SH-SY5Y (cell line): ENCODE measurements around the gene NEO1.

Experiments
- GATA2 ChIP-seq: IDR thresholded peaks from 2 replicates; pipeline ENCODE4 v1.6.1; 2011; ENCODE audit warnings: mild to moderate bottlenecking, low read depth, low read length
- GATA3 ChIP-seq: IDR thresholded peaks from 2 replicates; pipeline ENCODE4 v1.6.1; 2011; ENCODE audit warnings: low read depth, mild to moderate bottlenecking, low read length, moderate library complexity

DNA sequence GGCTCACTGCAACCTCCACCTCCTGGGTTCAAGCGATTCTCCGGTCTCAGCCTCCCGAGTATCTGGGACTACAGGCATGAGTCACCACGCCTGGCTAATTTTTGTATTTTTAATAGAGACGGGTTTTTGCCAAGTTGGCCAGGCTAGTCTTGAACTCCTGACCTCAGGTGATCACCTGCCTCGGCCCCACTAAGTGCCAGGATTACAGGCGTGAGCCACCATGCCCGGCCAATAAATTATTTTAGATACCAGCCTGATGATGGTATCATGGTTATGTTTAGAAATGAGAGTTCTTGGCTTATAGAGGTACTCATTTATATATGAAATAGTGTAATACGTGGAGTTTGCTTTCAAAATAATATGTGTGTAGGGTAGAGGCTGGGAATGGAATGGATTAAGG is 119.4 kb downstream of the NEO1 start:
- no peak for TF ChIP-seq GATA2
- no peak for TF ChIP-seq GATA3
